Stimulated activated CD8-positive, alpha-beta memory T cell treated with anti-CD3 and anti-CD28 coated beads, Interleukin-2, amount 100 ng/mL, for 48 hours (primary cell): Measurements from ENCODE around the gene ANKRD22.
A peak's percentile ranks its signal among the peaks of the same experiment; 100 is the strongest.
"Not testable (repeated sequence)": the region's sequence is repeated elsewhere in the genome, so short reads cannot be mapped to it uniquely, and the experiment has no call there.

Experiments
- DNase-seq, 2 donors: peaks; one replicate each; pipeline ENCODE4 v3.0.0-alpha.2; 2020; ENCODE audit warnings: low read depth in 2 of 2

Gene ANKRD22

GRCh38 chr10:88851706-88852105, at the start of gene ANKRD22:
ANKRD22 (minus strand) TSS chr10:88851844; CDS start chr10:88851607, 237 bp downstream.
- DNase-seq, result no peak

- no peak for DNase-seq
Measured at GRCh38 chr10:88899886-88900285, 48.2 kb upstream of the ANKRD22 start.

GRCh38 chr10:88898727-88899126, 47.1 kb upstream of the ANKRD22 start:
- DNase-seq, result no peak

- DNase-seq, result peak in 1 of 2 donors; percentile 14
Measured at GRCh38 chr10:88896994-88897853, 45.6 kb upstream of the ANKRD22 start.

- DNase-seq, result no peak
Measured at GRCh38 chr10:88896372-88896993, 44.8 kb upstream of the ANKRD22 start.

- DNase-seq, result no peak
Measured at GRCh38 chr10:88895250-88895649, 43.6 kb upstream of the ANKRD22 start.

- DNase-seq, result no peak
Measured at GRCh38 chr10:88893611-88894010, 42.0 kb upstream of the ANKRD22 start.

- no peak for DNase-seq
Measured at GRCh38 chr10:88892222-88892967, 40.8 kb upstream of the ANKRD22 start.

GRCh38 chr10:88890681-88891381, 39.2 kb upstream of the ANKRD22 start:
- no peak for DNase-seq

GRCh38 chr10:88889559-88890337, 38.1 kb upstream of the ANKRD22 start:
- DNase-seq, result no peak

GRCh38 chr10:88888810-88889445, 37.3 kb upstream of the ANKRD22 start:
- no peak for DNase-seq

GRCh38 chr10:88886557-88886956, 34.9 kb upstream of the ANKRD22 start:
- DNase-seq, result no peak

GRCh38 chr10:88883448-88883809, 31.8 kb upstream of the ANKRD22 start:
- no peak for DNase-seq

GRCh38 chr10:88882646-88883447, 31.2 kb upstream of the ANKRD22 start:
- not testable (repeated sequence) for DNase-seq

GRCh38 chr10:88881922-88882645, 30.4 kb upstream of the ANKRD22 start:
- DNase-seq, result no peak

- no peak for DNase-seq
Measured at GRCh38 chr10:88881320-88881719, 29.7 kb upstream of the ANKRD22 start.

GRCh38 chr10:88880282-88881076, 28.8 kb upstream of the ANKRD22 start:
- DNase-seq, result peak; percentile 58 to 68
